ENCODE measurements around the gene EVI2B. TPM values are rescaled to one million over a fixed set of nuclear protein-coding genes. Genes with fewer than 3 reads are reported as not detected.

Gene EVI2B
- total RNA-seq, 1 experiment from 2014 or later = 0.11 TPM

DNA sequence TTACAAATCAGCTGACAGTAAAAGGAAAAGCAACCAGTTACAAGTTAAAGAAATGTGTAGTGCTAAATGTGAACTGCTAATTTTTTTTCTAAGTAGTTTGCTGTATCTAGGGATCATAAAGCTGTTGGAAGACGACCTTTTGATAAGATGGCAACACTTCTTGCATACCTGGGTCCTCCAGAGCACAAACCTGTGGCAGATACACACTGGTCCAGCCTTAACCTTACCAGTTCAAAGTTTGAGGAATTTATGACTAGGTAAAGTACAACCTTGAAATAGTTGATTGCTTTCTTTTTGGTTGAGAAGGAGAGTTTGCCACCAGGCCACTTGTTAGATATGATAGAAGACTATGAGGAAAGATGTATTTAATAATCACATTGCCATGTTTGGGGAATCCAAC lies 52.3 kb downstream of the EVI2B start:
- no peak overlapping the region for H3K4me2 ChIP-seq (ENCODE audit: low read length)
- no peak overlapping the region for H3K9ac ChIP-seq (ENCODE audit: low read length)
- DNase-seq (no peak), ATAC-seq (no peak)
- H3K9me2 ChIP-seq (replicated peaks; ENCODE audit: low read length) = no peaks in the 10 kb centered on the region
- no peaks in the 10 kb centered on the region for H3K9me3 ChIP-seq (ENCODE audit: low read length)
- H3K27me3 ChIP-seq (ENCODE audit: low read length) = no peaks in the 10 kb centered on the region
- intact Hi-C loops (cut with micrococcal nuclease) = loop anchor here (5.0 kb wide), 1 partner anchor 96 kb away; no protein-coding TSS in a partner anchor
- POLR2A ChIA-PET (ENCODE audit: unreplicated experiment) = no interaction called here
- H2AFZ ChIP-seq (ENCODE audit: low read length) = no peak overlapping the region
- H3K36me3 ChIP-seq (ENCODE audit: low read depth, low read length) = peaks cover 3% of the 10 kb centered on the region; the same call in 1 of the 2 replicates
- no peak overlapping the region for H3K4me3 ChIP-seq (ENCODE audit: low read length)
- TF ChIP-seq EZH2phosphoT487 (IDR thresholded peaks at IDR 0.05; ENCODE audit: borderline replicate concordance, low read length) (no peak), EZH2 (IDR thresholded peaks at IDR 0.05; ENCODE audit: low read length, unreplicated experiment) (no peak)
- TF ChIP-seq, protein P1, sequence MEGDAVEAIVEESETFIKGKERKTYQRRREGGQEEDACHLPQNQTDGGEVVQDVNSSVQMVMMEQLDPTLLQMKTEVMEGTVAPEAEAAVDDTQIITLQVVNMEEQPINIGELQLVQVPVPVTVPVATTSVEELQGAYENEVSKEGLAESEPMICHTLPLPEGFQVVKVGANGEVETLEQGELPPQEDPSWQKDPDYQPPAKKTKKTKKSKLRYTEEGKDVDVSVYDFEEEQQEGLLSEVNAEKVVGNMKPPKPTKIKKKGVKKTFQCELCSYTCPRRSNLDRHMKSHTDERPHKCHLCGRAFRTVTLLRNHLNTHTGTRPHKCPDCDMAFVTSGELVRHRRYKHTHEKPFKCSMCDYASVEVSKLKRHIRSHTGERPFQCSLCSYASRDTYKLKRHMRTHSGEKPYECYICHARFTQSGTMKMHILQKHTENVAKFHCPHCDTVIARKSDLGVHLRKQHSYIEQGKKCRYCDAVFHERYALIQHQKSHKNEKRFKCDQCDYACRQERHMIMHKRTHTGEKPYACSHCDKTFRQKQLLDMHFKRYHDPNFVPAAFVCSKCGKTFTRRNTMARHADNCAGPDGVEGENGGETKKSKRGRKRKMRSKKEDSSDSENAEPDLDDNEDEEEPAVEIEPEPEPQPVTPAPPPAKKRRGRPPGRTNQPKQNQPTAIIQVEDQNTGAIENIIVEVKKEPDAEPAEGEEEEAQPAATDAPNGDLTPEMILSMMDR (conservative IDR thresholded peaks at IDR 0.05; ENCODE audit: low read depth, low read length) = no peak
- H3F3A ChIP-seq (ENCODE audit: low read length, unreplicated experiment) = no peaks in the 10 kb centered on the region
- no peaks in the 10 kb centered on the region for H3K4me1 ChIP-seq (ENCODE audit: insufficient read depth, low read length)
- H3K27ac ChIP-seq (ENCODE audit: low read length) = no peak overlapping the region
- BruUV-seq (replicated peaks) = no TSS peak
- no peaks in the 10 kb centered on the region for H4K20me1 ChIP-seq (ENCODE audit: low read length)
- no peaks in the 10 kb centered on the region for H3K79me2 ChIP-seq (ENCODE audit: low read length)
- CTCF ChIA-PET = no interaction called here

DNA sequence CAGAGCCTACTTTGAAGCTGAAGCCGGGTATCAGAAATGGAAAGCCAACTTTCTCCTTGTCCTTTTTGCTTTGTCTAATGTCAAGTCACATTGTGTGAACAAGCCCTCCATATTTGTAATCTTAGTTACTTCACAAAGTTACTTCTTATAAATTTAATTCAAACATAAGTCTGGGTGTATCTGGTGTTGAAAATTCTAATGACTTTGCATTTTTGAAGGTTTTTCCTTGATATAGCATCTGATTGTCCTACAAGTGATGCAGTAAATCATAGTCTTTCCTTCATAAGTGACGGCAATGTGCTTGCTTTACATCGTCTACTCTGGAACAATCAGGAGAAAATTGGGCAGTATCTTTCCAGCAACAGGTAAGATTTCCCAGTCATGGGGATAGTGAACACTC lies 53.7 kb downstream of the EVI2B start:
- H3K36me3 ChIP-seq (ENCODE audit: low read depth, low read length) = peaks cover under 1% of the 10 kb centered on the region; the same call in 1 of the 2 replicates
- H4K20me1 ChIP-seq (ENCODE audit: low read length) = no peaks in the 10 kb centered on the region
- intact Hi-C loops (cut with micrococcal nuclease) = loop anchor here (5.0 kb wide), 1 partner anchor 97 kb away; no protein-coding TSS in a partner anchor
- no peak overlapping the region for H3K9ac ChIP-seq (ENCODE audit: low read length)
- DNase-seq (no peak), ATAC-seq (no peak)
- BruUV-seq (replicated peaks) = no TSS peak
- H2AFZ ChIP-seq (ENCODE audit: low read length) = no peak overlapping the region
- TF ChIP-seq EZH2 (IDR thresholded peaks at IDR 0.05; ENCODE audit: low read length, unreplicated experiment) = no peak
- TF ChIP-seq, protein P1 (conservative IDR thresholded peaks at IDR 0.05; ENCODE audit: low read depth, low read length) = no peak
- TF ChIP-seq EZH2phosphoT487 (IDR thresholded peaks at IDR 0.05; ENCODE audit: borderline replicate concordance, low read length) = no peak
- H3K9me3 ChIP-seq (ENCODE audit: low read length) = no peaks in the 10 kb centered on the region
- peaks cover 4% of the 10 kb centered on the region for H3K4me1 ChIP-seq (ENCODE audit: insufficient read depth, low read length)
- H3K27me3 ChIP-seq (ENCODE audit: low read length) = no peaks in the 10 kb centered on the region
- no peaks in the 10 kb centered on the region for H3F3A ChIP-seq (ENCODE audit: low read length, unreplicated experiment)
- no peak overlapping the region for H3K4me3 ChIP-seq (ENCODE audit: low read length)
- H3K4me2 ChIP-seq (ENCODE audit: low read length) = no peak overlapping the region
- POLR2A ChIA-PET (ENCODE audit: unreplicated experiment) = no interaction called here
- no peaks in the 10 kb centered on the region for H3K79me2 ChIP-seq (ENCODE audit: low read length)
- H3K27ac ChIP-seq (ENCODE audit: low read length) = no peak overlapping the region
- H3K9me2 ChIP-seq (replicated peaks; ENCODE audit: low read length) = no peaks in the 10 kb centered on the region
- CTCF ChIA-PET = no interaction called here

DNA sequence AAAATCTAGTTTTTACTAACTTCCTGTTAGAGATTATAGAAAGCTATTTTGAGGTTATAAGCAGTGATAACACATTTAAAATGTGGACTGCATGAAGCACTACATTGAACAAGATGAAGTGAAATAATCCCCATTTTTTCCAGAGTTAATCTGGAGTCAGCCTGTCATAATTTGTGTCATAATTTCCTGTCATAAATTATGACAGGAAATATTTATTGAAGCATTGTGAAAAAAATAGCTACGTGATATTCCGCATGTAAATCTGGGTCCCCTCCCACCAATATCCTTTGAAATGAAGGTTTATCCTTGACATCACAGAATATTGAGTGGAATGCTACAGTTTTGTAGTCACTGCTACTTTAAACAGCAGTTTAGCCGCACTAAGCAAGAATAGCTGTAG lies 56.9 kb downstream of the EVI2B start:
- intact Hi-C loops (cut with micrococcal nuclease) = loop anchor here (10.0 kb wide), 1 partner anchor 48 kb away; no protein-coding TSS in a partner anchor
- Histone ChIP-seq H3K9me3 (ENCODE audit: low read length) (no peaks in the 10 kb centered on the region), H3K9ac (ENCODE audit: low read length) (no peak overlapping the region), H3K4me2 (ENCODE audit: low read length) (no peak overlapping the region), H4K20me1 (ENCODE audit: low read length) (no peaks in the 10 kb centered on the region), H3F3A (ENCODE audit: low read length, unreplicated experiment) (no peaks in the 10 kb centered on the region), H3K27ac (ENCODE audit: low read length) (no peak overlapping the region), H3K4me3 (ENCODE audit: low read length) (no peak overlapping the region), H3K79me2 (ENCODE audit: low read length) (no peaks in the 10 kb centered on the region), H3K27me3 (ENCODE audit: low read length) (no peaks in the 10 kb centered on the region), H2AFZ (ENCODE audit: low read length) (no peak overlapping the region), H3K36me3 (ENCODE audit: low read depth, low read length) (no peaks in the 10 kb centered on the region; the same call in 1 of the 2 replicates), H3K4me1 (ENCODE audit: insufficient read depth, low read length) (peaks cover 11% of the 10 kb centered on the region), H3K9me2 (replicated peaks; ENCODE audit: low read length) (no peaks in the 10 kb centered on the region)
- BruUV-seq (replicated peaks) = no TSS peak
- POLR2A ChIA-PET (ENCODE audit: unreplicated experiment) = interaction anchor here (0.7 kb wide), 1 partner anchor 492 kb away, joined by 3 read pairs; no protein-coding TSS in a partner anchor
- CTCF ChIA-PET = no interaction called here
- DNase-seq (no peak), ATAC-seq (no peak)
- TF ChIP-seq, protein P1 (conservative IDR thresholded peaks at IDR 0.05; ENCODE audit: low read depth, low read length) = no peak
- TF ChIP-seq EZH2phosphoT487 (IDR thresholded peaks at IDR 0.05; ENCODE audit: borderline replicate concordance, low read length) (no peak), EZH2 (IDR thresholded peaks at IDR 0.05; ENCODE audit: low read length, unreplicated experiment) (no peak)

Data from PC-3 (cell line).